AG04450 (cell line): ENCODE data around the gene PECR. TPM values are rescaled to one million over a fixed set of nuclear protein-coding genes. Genes with fewer than 3 reads are reported as not detected.

ENCODE experiments used
- CTCF ChIA-PET: fragments of 300-600, 350-600 bp; formaldehyde crosslinking; extraction: SDS; loops from one replicate; lab custom pipeline; 2022; ENCODE audit warnings: antibody characterized with exemption, inconsistent platforms; lab: Charles Lee
- POLR2A ChIA-PET: fragments of 350-600 bp; formaldehyde crosslinking; extraction: SDS; loops from one replicate; lab custom pipeline; 2021; ENCODE audit warnings: antibody characterized with exemption, inconsistent platforms; lab: Yijun Ruan, JAX
- DNase-seq: peaks from one replicate; pipeline ENCODE4 v3.0.0-alpha.2; 2011; ENCODE audit warnings: low read depth, low spot score
- H3K27ac ChIP-seq: one replicate; pipeline ENCODE4 v1.5.1; 2012; ENCODE audit warnings: low read depth, low read length, control low read depth
- H3K27me3 ChIP-seq: one replicate; pipeline ENCODE4 v1.6.0; 2012; ENCODE audit warnings: low read length; ENCODE audit not compliant: control insufficient read depth, insufficient read depth
- H3K4me3 ChIP-seq: 2 replicates; pipeline ENCODE4 v1.5.1; 2011; ENCODE audit warnings: mild to moderate bottlenecking, low read depth, low read length, control low read depth
- H3K9me3 ChIP-seq: 2 replicates; pipeline ENCODE4 v1.5.1; 2012; ENCODE audit warnings: low read length; ENCODE audit not compliant: control insufficient read depth, insufficient read depth
- CTCF ChIP-seq: IDR thresholded peaks from 2 replicates; pipeline ENCODE4 v1.5.1; 2011; ENCODE audit warnings: low read depth, low read length, control low read depth, inconsistent platforms
- polyA minus RNA-seq: library from RNA; depleted of rRNA, polyadenylated mRNA; stranded (reverse); fragments of >200 nt; gene quantifications from 2 replicates; pipeline ENCODE4 v1.2.3, GENCODE V29; 2011; rRNA and poly(A)+ RNA removed
- polyA plus RNA-seq: library from polyadenylated mRNA; depleted of rRNA; stranded (reverse); fragments of >200 nt; gene quantifications from 2 replicates; pipeline ENCODE4 v1.2.3, GENCODE V29; 2011; rRNA removed

PECR gene
- 12.7 and 16.7 TPM in 2 replicates for polyA plus RNA-seq
- polyA minus RNA-seq, result 6.7 and 12.0 TPM in 2 replicates

DNA sequence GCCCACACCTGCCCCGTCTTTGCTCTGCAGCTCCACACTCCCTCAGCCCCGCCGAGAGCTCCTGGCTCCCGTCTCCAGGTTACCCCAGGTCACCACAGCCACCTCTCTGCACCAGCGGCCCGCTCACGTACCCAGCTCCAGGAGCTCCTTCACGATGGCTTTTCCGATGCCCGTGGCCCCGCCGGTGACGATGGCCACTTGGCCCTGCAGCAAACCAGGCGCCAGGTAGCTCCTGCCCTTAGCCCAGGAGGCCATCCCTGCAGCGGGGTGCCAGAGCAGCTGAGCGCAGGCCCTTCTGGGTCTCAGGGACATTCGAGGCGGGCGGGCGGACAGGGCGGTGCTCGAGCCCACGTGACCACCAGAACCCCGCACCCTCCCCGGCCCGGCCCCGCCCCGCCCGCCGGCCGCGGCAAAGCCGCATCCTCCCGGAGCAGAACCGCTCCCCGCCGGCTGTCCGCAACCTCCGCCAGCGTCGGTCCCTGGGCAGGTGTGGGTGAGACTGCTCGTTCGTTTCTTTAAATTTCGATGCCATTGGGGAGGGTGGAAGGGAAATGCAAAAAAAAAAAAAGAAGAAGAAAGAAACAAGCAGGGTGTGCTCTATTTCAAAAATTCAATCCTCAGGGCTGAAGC, at the start of gene PECR, which contains the start of gene TMEM169:
Gene PECR, minus strand, starts transcription at position 323 of the 630 bp plus-strand sequence. Its CDS starts 68 bp downstream, at position 255.
Gene TMEM169, plus strand, starts transcription at position 433 of the 630 bp plus-strand sequence. CDS start 14,045 bp downstream, outside the sequence.
- TF ChIP-seq CTCF, result no peak
- no peak for DNase-seq
- Histone ChIP-seq H3K4me3 (peak within 1 kb of the TSS; percentile 89), H3K27me3 (no peaks in the 10 kb centered on the region), H3K27ac (no peak within 1 kb of the TSS), H3K9me3 (no peaks in the 10 kb centered on the region; the same call in 1 of the 2 replicates)
- ChIA-PET POLR2A (interaction anchor here (0.6 to 1.1 kb wide), 3 partner anchors 20 to 33 kb away, joined by 3 to 6 read pairs (median 6); partner anchors contain the start of gene XRCC5), CTCF (interaction anchor here (0.7 to 0.9 kb wide), 2 partner anchors 48 to 810 kb away, joined by 4 to 5 read pairs; no protein-coding TSS in a partner anchor)

DNA sequence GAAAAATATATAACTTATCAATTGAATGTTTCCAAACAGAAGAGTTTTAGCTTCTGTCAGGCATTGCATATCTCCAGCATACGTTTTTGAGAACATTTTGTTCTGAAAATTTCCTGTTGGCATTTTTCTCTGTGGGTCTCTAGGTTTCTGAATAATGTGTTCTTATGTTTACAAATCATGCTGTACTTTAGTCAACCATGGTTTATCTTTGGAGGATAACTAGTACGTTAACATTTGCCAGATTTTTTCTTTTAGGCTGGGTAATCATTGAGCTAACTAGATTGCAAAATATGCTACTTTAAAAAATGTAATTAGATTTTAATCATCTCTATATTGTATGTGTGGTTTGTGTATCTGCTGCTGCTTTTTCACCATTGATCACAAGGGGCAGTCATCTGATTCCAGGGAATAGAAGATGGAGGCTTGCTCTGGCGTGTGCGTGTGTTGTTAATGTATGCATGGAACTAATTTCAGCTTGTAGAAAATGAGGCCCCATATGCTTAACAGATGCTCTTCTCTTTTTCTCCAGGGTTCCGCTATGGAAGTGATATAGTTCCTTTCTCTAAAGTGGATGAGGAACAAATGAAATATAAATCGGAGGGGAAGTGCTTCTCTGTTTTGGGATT, 48.9 kb upstream of the PECR start:
- Histone ChIP-seq H3K4me3 (no peak overlapping the region), H3K27ac (no peak overlapping the region), H3K9me3 (no peaks in the 10 kb centered on the region), H3K27me3 (no peaks in the 10 kb centered on the region)
- DNase-seq, result no peak
- ChIA-PET POLR2A (no interaction called here), CTCF (interaction anchor here (0.7 to 2.2 kb wide), 4 partner anchors 16 to 378 kb away, joined by 3 to 12 read pairs (median 4); no protein-coding TSS in a partner anchor)
- TF ChIP-seq CTCF, result peak; percentile 21; the same call in 1 of the 2 replicates

DNA sequence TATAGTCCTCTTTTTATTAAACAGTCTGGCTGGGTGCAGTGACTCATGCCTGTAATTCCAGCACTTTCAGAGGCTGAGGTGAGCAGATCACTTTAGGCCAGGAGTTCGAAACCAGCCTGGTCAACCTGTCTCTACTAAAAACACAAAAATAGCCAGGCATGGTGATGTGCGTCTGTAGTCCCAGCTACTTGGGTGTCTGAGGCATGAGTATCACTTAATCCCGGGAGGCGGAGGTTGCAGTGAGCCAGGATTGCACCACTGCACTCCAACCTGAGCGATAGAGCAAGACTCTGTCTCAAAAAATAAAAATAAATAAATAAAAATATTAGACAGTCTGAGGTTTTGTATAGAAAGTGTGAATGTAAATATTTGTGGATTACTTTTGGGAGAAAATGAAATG, 45.3 kb upstream of the PECR start:
- H3K27me3 ChIP-seq, result no peaks in the 10 kb centered on the region
- no peak overlapping the region for H3K4me3 ChIP-seq
- no peak for TF ChIP-seq CTCF
- ChIA-PET CTCF (interaction anchor here (1.1 to 4.5 kb wide), 2 partner anchors 12 to 13 kb away, joined by 5 to 28 read pairs; no protein-coding TSS in a partner anchor), POLR2A (no interaction called here)
- H3K9me3 ChIP-seq, result no peaks in the 10 kb centered on the region
- H3K27ac ChIP-seq, result no peak overlapping the region
- no peak for DNase-seq

GRCh38 chr2:216121255-216121654, 39.6 kb upstream of the PECR start:
- CTCF ChIA-PET, result no interaction called here
- no peak overlapping the region for H3K4me3 ChIP-seq
- no peaks in the 10 kb centered on the region for H3K27me3 ChIP-seq
- no peak for DNase-seq
- H3K27ac ChIP-seq, result no peak overlapping the region
- no peaks in the 10 kb centered on the region for H3K9me3 ChIP-seq
- TF ChIP-seq CTCF, result no peak
- POLR2A ChIA-PET, result interaction anchor here (0.6 kb wide), 1 partner anchor 13 kb away, joined by 3 read pairs; no protein-coding TSS in a partner anchor

DNA sequence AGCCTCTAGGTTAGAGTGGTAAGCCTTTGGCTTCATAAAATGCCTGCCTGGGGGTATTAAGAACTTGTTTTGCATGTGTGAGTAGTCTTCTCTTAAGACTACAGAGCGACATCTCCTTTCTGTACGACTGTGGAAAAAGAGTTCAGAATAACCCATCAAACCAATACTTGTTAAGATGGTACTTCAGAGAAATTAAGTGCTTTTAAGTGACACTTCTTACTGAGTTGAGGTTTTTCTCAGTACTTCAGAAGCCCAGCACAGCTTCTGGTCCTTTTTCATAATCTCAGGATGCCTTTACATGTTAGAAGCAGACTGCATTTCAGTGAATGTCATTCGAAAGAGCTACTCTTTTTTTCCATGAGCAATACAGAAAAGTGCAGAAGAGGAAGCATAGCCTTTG, 38.4 kb upstream of the PECR start:
- Histone ChIP-seq H3K27me3 (no peaks in the 10 kb centered on the region), H3K4me3 (no peak overlapping the region), H3K27ac (no peak overlapping the region), H3K9me3 (no peaks in the 10 kb centered on the region)
- no peak for TF ChIP-seq CTCF
- ChIA-PET POLR2A (no interaction called here), CTCF (interaction anchor here (1.0 kb wide), 1 partner anchor 10 kb away, joined by 5 read pairs; no protein-coding TSS in a partner anchor)
- no peak for DNase-seq
